ENCODE data around the gene LTBP1. TPM values are rescaled to one million over a fixed set of nuclear protein-coding genes. Genes with fewer than 3 reads are reported as not detected.

The LTBP1 gene
- total and polyA plus RNA-seq, 7 experiments from 2014 or later = 0.29 to 2.1 TPM; not detected in 5

DNA sequence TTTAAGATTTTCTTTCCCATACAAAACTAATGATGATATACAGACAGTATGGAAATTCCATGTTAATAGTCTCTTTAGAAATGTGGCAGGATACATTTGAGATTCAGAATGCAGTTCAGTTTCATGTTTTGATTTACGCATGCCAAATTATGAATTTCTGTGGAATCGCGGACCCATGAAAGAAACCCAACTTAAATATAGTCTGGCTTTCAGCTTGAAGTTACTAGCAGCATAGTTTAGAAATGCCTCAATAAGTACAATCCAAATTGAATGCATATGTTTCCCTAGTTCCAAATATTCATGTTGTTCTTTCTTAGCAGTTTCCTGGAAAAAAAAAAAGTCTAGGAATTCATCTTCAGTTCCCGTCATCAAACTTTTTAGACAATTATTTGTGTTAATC lies 365.6 kb downstream of the LTBP1 start:
- no peaks in the 10 kb centered on the region for H3K36me3 Mint-ChIP-seq
- Histone ChIP-seq H3K27ac (ENCODE audit: low read depth, low read length) (no peak overlapping the region), H3K4me1 (ENCODE audit: control insufficient read depth in 2 of 2, insufficient read depth in 2 of 2, low read length in 2 of 2) (no peaks in the 10 kb centered on the region), H3K9me3 (ENCODE audit: control insufficient read depth in 2 of 3, low read length in 3 of 3) (no peaks in the 10 kb centered on the region), H3K36me3 (ENCODE audit: control insufficient read depth in 2 of 3, insufficient read depth in 3 of 3, low read length in 3 of 3) (no peaks in the 10 kb centered on the region), H3K27me3 (ENCODE audit: control insufficient read depth in 2 of 2, insufficient read depth in 2 of 2, low read length in 2 of 2) (no peaks in the 10 kb centered on the region), H3K4me3 (ENCODE audit: low read length) (no peak overlapping the region)
- ChIA-PET CTCF (no interaction called here), POLR2A (no interaction called here)
- ATAC-seq (no peak), DNase-seq (no peak)
- H3K27ac Mint-ChIP-seq = no peak overlapping the region
- H3K4me1 Mint-ChIP-seq = no peaks in the 10 kb centered on the region
- H3K27me3 Mint-ChIP-seq = peaks cover 0 to 14% (median 6%) of the 10 kb centered on the region in 5 donors
- intact Hi-C loops (cut with micrococcal nuclease) = no loop called here
- H3K9me3 Mint-ChIP-seq = peaks cover 0 to 1% (median 0%) of the 10 kb centered on the region in 11 donors
- no peak overlapping the region for H3K4me3 Mint-ChIP-seq

DNA sequence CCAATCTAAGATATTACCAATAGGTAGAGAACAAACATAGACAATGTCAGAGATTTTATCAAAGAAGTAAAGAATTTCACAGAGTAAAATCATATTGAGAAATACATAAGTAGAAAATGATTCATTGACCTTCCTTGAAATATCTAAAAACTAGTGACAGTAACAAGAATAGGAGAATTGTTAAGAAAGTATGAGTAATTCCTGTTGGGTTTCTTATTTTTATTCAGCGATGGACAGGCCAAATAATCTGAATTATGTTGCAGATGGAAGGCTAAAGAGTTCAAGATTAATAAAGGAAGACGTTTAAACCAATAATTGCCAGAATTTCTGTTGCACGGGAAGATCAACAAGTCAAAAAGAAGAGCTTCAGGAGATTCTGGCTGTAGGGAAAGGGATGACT lies 366.3 kb downstream of the LTBP1 start:
- Histone ChIP-seq H3K4me3 (ENCODE audit: low read length) (no peak overlapping the region), H3K27ac (ENCODE audit: low read depth, low read length) (no peak overlapping the region), H3K9me3 (ENCODE audit: control insufficient read depth in 2 of 3, low read length in 3 of 3) (no peaks in the 10 kb centered on the region), H3K36me3 (ENCODE audit: control insufficient read depth in 2 of 3, insufficient read depth in 3 of 3, low read length in 3 of 3) (no peaks in the 10 kb centered on the region), H3K27me3 (ENCODE audit: control insufficient read depth in 2 of 2, insufficient read depth in 2 of 2, low read length in 2 of 2) (no peaks in the 10 kb centered on the region), H3K4me1 (ENCODE audit: control insufficient read depth in 2 of 2, insufficient read depth in 2 of 2, low read length in 2 of 2) (no peaks in the 10 kb centered on the region)
- Mint-ChIP-seq H3K9me3 (peaks cover 0 to 1% (median 0%) of the 10 kb centered on the region in 11 donors), H3K36me3 (no peaks in the 10 kb centered on the region), H3K4me3 (no peak overlapping the region), H3K27me3 (peaks cover 0 to 14% (median 6%) of the 10 kb centered on the region in 5 donors), H3K27ac (no peak overlapping the region), H3K4me1 (no peaks in the 10 kb centered on the region)
- ChIA-PET CTCF (no interaction called here), POLR2A (no interaction called here)
- DNase-seq (no peak), ATAC-seq (no peak)
- intact Hi-C loops (cut with micrococcal nuclease) = no loop called here

GRCh38 chr2:33314541-33314940 lies 367.8 kb downstream of the LTBP1 start:
- ATAC-seq (no peak), DNase-seq (no peak)
- Mint-ChIP-seq H3K27ac (no peak overlapping the region), H3K9me3 (peaks cover 0 to 3% (median 0%) of the 10 kb centered on the region in 11 donors), H3K4me3 (no peak overlapping the region), H3K36me3 (no peaks in the 10 kb centered on the region), H3K4me1 (no peaks in the 10 kb centered on the region), H3K27me3 (peaks cover 0 to 18% (median 6%) of the 10 kb centered on the region in 5 donors)
- no peaks in the 10 kb centered on the region for H3K27me3 ChIP-seq (ENCODE audit: control insufficient read depth in 2 of 2, insufficient read depth in 2 of 2, low read length in 2 of 2)
- ChIA-PET CTCF (no interaction called here), POLR2A (no interaction called here)
- no peaks in the 10 kb centered on the region for H3K4me1 ChIP-seq (ENCODE audit: control insufficient read depth in 2 of 2, insufficient read depth in 2 of 2, low read length in 2 of 2)
- no peaks in the 10 kb centered on the region for H3K9me3 ChIP-seq (ENCODE audit: control insufficient read depth in 2 of 3, low read length in 3 of 3)
- H3K4me3 ChIP-seq (ENCODE audit: low read length) = no peak overlapping the region
- no peak overlapping the region for H3K27ac ChIP-seq (ENCODE audit: low read depth, low read length)
- H3K36me3 ChIP-seq (ENCODE audit: control insufficient read depth in 2 of 3, insufficient read depth in 3 of 3, low read length in 3 of 3) = no peaks in the 10 kb centered on the region
- intact Hi-C loops (cut with micrococcal nuclease) = no loop called here

DNA sequence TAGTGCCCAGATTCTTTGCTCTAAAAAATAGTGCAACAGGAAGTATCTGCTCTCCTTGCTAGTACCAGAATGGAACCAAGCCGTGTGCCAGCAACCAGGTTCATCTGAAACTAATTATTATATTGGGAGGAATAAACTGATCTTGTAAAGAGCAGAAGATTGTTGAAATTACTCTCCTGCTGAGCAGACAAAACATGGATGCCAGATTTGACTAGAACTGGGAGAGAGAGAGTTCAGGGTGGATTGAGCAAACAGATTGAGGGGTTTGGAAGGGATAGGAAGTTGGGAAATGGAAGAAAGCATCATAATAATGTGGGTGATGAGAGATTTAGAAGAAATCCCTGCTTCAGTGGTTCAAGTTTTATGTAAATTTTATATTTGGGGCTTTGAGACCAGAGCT lies 369.6 kb downstream of the LTBP1 start:
- H3K9me3 ChIP-seq (ENCODE audit: control insufficient read depth in 2 of 3, low read length in 3 of 3) = no peaks in the 10 kb centered on the region
- Mint-ChIP-seq H3K4me3 (no peak overlapping the region), H3K4me1 (peaks cover 0 to 11% (median 0%) of the 10 kb centered on the region in 7 donors), H3K27me3 (peaks cover 0 to 18% (median 6%) of the 10 kb centered on the region in 5 donors), H3K36me3 (no peaks in the 10 kb centered on the region), H3K9me3 (peaks cover 0 to 3% (median 0%) of the 10 kb centered on the region in 11 donors), H3K27ac (no peak overlapping the region)
- intact Hi-C loops (cut with micrococcal nuclease) = no loop called here
- ChIA-PET CTCF (no interaction called here), POLR2A (interaction anchor here (0.6 kb wide), 1 partner anchor 47 kb away, joined by 3 read pairs; no protein-coding TSS in a partner anchor)
- no peaks in the 10 kb centered on the region for H3K27me3 ChIP-seq (ENCODE audit: control insufficient read depth in 2 of 2, insufficient read depth in 2 of 2, low read length in 2 of 2)
- no peak overlapping the region for H3K27ac ChIP-seq (ENCODE audit: low read depth, low read length)
- no peaks in the 10 kb centered on the region for H3K36me3 ChIP-seq (ENCODE audit: control insufficient read depth in 2 of 3, insufficient read depth in 3 of 3, low read length in 3 of 3)
- no peak for ATAC-seq
- H3K4me3 ChIP-seq (ENCODE audit: low read length) = no peak overlapping the region
- H3K4me1 ChIP-seq (ENCODE audit: control insufficient read depth in 2 of 2, insufficient read depth in 2 of 2, low read length in 2 of 2) = no peaks in the 10 kb centered on the region
- DNase-seq = no peak

- ChIA-PET POLR2A (no interaction called here), CTCF (no interaction called here)
- DNase-seq = no peak
- no peak overlapping the region for H3K4me3 ChIP-seq (ENCODE audit: low read length)
- H3K27me3 ChIP-seq (ENCODE audit: control insufficient read depth in 2 of 2, insufficient read depth in 2 of 2, low read length in 2 of 2) = no peaks in the 10 kb centered on the region
- H3K27ac ChIP-seq (ENCODE audit: low read depth, low read length) = no peak overlapping the region
- peaks cover 0 to 3% (median 0%) of the 10 kb centered on the region in 11 donors for H3K9me3 Mint-ChIP-seq
- H3K27me3 Mint-ChIP-seq = peaks cover 0 to 18% (median 0%) of the 10 kb centered on the region in 5 donors
- no peak for ATAC-seq
- H3K4me1 ChIP-seq (ENCODE audit: control insufficient read depth in 2 of 2, insufficient read depth in 2 of 2, low read length in 2 of 2) = peaks cover 0 to 8% of the 10 kb centered on the region in 2 donors
- H3K4me1 Mint-ChIP-seq = peaks cover 0 to 20% (median 0%) of the 10 kb centered on the region in 7 donors
- H3K27ac Mint-ChIP-seq = no peak overlapping the region
- H3K36me3 Mint-ChIP-seq = no peaks in the 10 kb centered on the region
- H3K4me3 Mint-ChIP-seq = no peak overlapping the region
- no peaks in the 10 kb centered on the region for H3K9me3 ChIP-seq (ENCODE audit: control insufficient read depth in 2 of 3, low read length in 3 of 3)
- intact Hi-C loops (cut with micrococcal nuclease) = no loop called here
- no peaks in the 10 kb centered on the region for H3K36me3 ChIP-seq (ENCODE audit: control insufficient read depth in 2 of 3, insufficient read depth in 3 of 3, low read length in 3 of 3)
These were observed 370.7 kb downstream of the LTBP1 start for GRCh38 chr2:33317369-33318007.

DNA sequence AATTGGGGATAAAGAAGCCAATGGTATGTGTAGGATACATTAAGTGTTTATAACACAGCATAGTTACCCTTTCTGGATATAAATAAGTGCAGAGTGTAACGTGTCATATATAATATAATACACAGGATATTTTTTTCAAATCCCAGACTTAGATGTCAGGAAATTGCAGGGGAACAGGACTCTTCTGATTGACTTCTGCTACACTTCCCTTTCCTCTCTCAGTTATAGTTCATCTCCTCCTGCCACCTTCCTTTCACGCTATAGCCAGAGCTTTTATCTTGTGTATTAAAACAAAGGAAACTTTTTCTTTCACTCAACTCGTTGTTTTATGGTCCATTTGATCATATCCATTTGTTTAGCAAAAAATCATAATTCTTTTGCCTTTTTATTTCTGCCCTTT lies 371.7 kb downstream of the LTBP1 start:
- intact Hi-C loops (cut with micrococcal nuclease) = no loop called here
- no peaks in the 10 kb centered on the region for H3K36me3 Mint-ChIP-seq
- ChIA-PET POLR2A (no interaction called here), CTCF (interaction anchor here (0.6 kb wide), 2 partner anchors 16 to 281 kb away, joined by 3 to 4 read pairs; partner anchors contain the start of gene FAM98A)
- H3K4me1 Mint-ChIP-seq = peaks cover 0 to 26% (median 0%) of the 10 kb centered on the region in 7 donors
- H3K27ac Mint-ChIP-seq = no peak overlapping the region
- no peaks in the 10 kb centered on the region for H3K9me3 ChIP-seq (ENCODE audit: control insufficient read depth in 2 of 3, low read length in 3 of 3)
- H3K36me3 ChIP-seq (ENCODE audit: control insufficient read depth in 2 of 3, insufficient read depth in 3 of 3, low read length in 3 of 3) = no peaks in the 10 kb centered on the region
- H3K4me1 ChIP-seq (ENCODE audit: control insufficient read depth in 2 of 2, insufficient read depth in 2 of 2, low read length in 2 of 2) = peaks cover 0 to 8% of the 10 kb centered on the region in 2 donors
- no peak overlapping the region for H3K4me3 Mint-ChIP-seq
- no peak overlapping the region for H3K4me3 ChIP-seq (ENCODE audit: low read length)
- no peak overlapping the region for H3K27ac ChIP-seq (ENCODE audit: low read depth, low read length)
- no peaks in the 10 kb centered on the region for H3K27me3 ChIP-seq (ENCODE audit: control insufficient read depth in 2 of 2, insufficient read depth in 2 of 2, low read length in 2 of 2)
- ATAC-seq (no peak), DNase-seq (no peak)
- H3K27me3 Mint-ChIP-seq = peaks cover 0 to 12% (median 0%) of the 10 kb centered on the region in 5 donors
- H3K9me3 Mint-ChIP-seq = peaks cover 0 to 3% (median 0%) of the 10 kb centered on the region in 11 donors

DNA sequence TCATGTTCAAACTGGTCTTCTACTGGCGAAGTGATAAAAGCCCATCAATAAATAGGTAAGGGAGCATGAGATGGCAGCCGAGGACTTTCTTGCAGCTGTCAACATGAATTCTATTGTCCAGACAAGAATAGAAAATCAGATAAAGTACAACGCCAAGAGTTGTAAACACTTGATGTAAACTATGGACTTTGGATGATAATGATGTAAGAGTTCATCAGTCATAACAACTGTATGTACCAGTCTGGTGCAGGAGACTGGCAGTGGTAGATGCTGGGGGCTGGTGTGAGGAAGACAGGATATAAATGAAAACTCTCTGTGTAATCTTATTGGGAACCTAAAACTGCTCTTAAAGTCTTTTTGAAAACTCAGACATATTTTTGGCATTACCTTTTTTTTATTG lies 373.8 kb downstream of the LTBP1 start:
- Histone ChIP-seq H3K27ac (ENCODE audit: low read depth, low read length) (no peak overlapping the region), H3K9me3 (ENCODE audit: control insufficient read depth in 2 of 3, low read length in 3 of 3) (no peaks in the 10 kb centered on the region), H3K36me3 (ENCODE audit: control insufficient read depth in 2 of 3, insufficient read depth in 3 of 3, low read length in 3 of 3) (no peaks in the 10 kb centered on the region), H3K27me3 (ENCODE audit: control insufficient read depth in 2 of 2, insufficient read depth in 2 of 2, low read length in 2 of 2) (no peaks in the 10 kb centered on the region), H3K4me1 (ENCODE audit: control insufficient read depth in 2 of 2, insufficient read depth in 2 of 2, low read length in 2 of 2) (peaks cover 0 to 8% of the 10 kb centered on the region in 2 donors), H3K4me3 (ENCODE audit: low read length) (no peak overlapping the region)
- Mint-ChIP-seq H3K9me3 (peaks cover 0 to 3% (median 0%) of the 10 kb centered on the region in 11 donors), H3K27ac (no peak overlapping the region), H3K4me1 (peaks cover 0 to 31% (median 0%) of the 10 kb centered on the region in 7 donors), H3K4me3 (no peak overlapping the region), H3K36me3 (no peaks in the 10 kb centered on the region), H3K27me3 (peaks cover 0 to 11% (median 0%) of the 10 kb centered on the region in 5 donors)
- DNase-seq = no peak
- ChIA-PET POLR2A (no interaction called here), CTCF (no interaction called here)
- intact Hi-C loops (cut with micrococcal nuclease) = no loop called here
- ATAC-seq = no peak

Measured in naive thymus-derived CD4-positive, alpha-beta T cell (primary cell).